Left forelimb (tissue), 1 donor: ENCODE measurements around the gene MYL9.
"Not testable (repeated sequence)": the region's sequence is repeated elsewhere in the genome, so short reads cannot be mapped to it uniquely, and the experiment has no call there.

Experiments used
- DNase-seq: peaks from one replicate; pipeline ENCODE4 v3.0.0-alpha.2; 2018; ENCODE audit warnings: low spot score

The MYL9 gene

GRCh38 chr20:36541227-36541767 lies at the start of gene MYL9:
TSS of gene MYL9 (plus strand) at chr20:36541519. CDS start at chr20:36544885, 3,366 bp downstream.
- DNase-seq, result peak; percentile 82

- DNase-seq, result no peak
These were observed 49.3 kb upstream of the MYL9 start for GRCh38 chr20:36491901-36492617.

- DNase-seq, result no peak
These were observed 48.1 kb upstream of the MYL9 start for GRCh38 chr20:36493051-36493800.

- DNase-seq, result no peak
These were observed 47.6 kb upstream of the MYL9 start for GRCh38 chr20:36493801-36494114.

GRCh38 chr20:36496707-36497669 lies 44.3 kb upstream of the MYL9 start:
- DNase-seq, result no peak

GRCh38 chr20:36497856-36498255 lies 43.5 kb upstream of the MYL9 start:
- no peak for DNase-seq

GRCh38 chr20:36498386-36499179 lies 42.7 kb upstream of the MYL9 start:
- DNase-seq, result no peak

GRCh38 chr20:36499211-36499610 lies 42.1 kb upstream of the MYL9 start:
- DNase-seq, result no peak

- DNase-seq, result no peak
These were observed 41.4 kb upstream of the MYL9 start for GRCh38 chr20:36499723-36500501.

- no peak for DNase-seq
These were observed 39.8 kb upstream of the MYL9 start for GRCh38 chr20:36501367-36502006.

- no peak for DNase-seq
These were observed 37.0 kb upstream of the MYL9 start for GRCh38 chr20:36504295-36504694.

GRCh38 chr20:36506253-36506652 lies 35.1 kb upstream of the MYL9 start:
- DNase-seq, result no peak

GRCh38 chr20:36507746-36508145 lies 33.6 kb upstream of the MYL9 start:
- no peak for DNase-seq

- DNase-seq, result no peak
These were observed 22.2 kb upstream of the MYL9 start for GRCh38 chr20:36519012-36519719.

GRCh38 chr20:36519944-36520343 lies 21.4 kb upstream of the MYL9 start:
- no peak for DNase-seq

- no peak for DNase-seq
These were observed 19.8 kb upstream of the MYL9 start for GRCh38 chr20:36521526-36521925.

GRCh38 chr20:36522412-36522811 lies 18.9 kb upstream of the MYL9 start:
- DNase-seq, result not testable (repeated sequence)

- no peak for DNase-seq
These were observed 18.0 kb upstream of the MYL9 start for GRCh38 chr20:36523341-36523740.

- DNase-seq, result no peak
These were observed 15.5 kb upstream of the MYL9 start for GRCh38 chr20:36525620-36526365.
